H9 (cell line): ENCODE measurements around the gene SCUBE1. TPM values are rescaled to one million over a fixed set of nuclear protein-coding genes. Genes with fewer than 3 reads are reported as not detected.

Source experiments
- DNase-seq: peaks from one replicate; pipeline ENCODE4 v3.0.0-alpha.2; 2017
- H2AFZ ChIP-seq: one replicate; pipeline ENCODE4 v1.6.1; 2013; ENCODE audit warnings: mild to moderate bottlenecking, low read length, control low read depth, moderate library complexity
- H2AK5ac ChIP-seq: 2 replicates; pipeline ENCODE4 v1.6.1; 2013; ENCODE audit warnings: low read length, control low read depth, mixed read lengths; ENCODE audit not compliant: insufficient read length
- H2BK120ac ChIP-seq: one replicate; pipeline ENCODE4 v1.6.1; 2013; ENCODE audit warnings: low read depth, mild to moderate bottlenecking, low read length, control low read depth, inconsistent platforms; ENCODE audit not compliant: poor library complexity, severe bottlenecking
- H2BK12ac ChIP-seq: 2 replicates; pipeline ENCODE4 v1.6.1; 2013; ENCODE audit warnings: low read length, control low read depth, mixed read lengths, low read depth; ENCODE audit not compliant: insufficient read length
- H2BK15ac ChIP-seq: 2 replicates; pipeline ENCODE4 v1.6.1; 2013; ENCODE audit warnings: low read depth, low read length, control low read depth
- H2BK20ac ChIP-seq: one replicate; pipeline ENCODE4 v1.6.1; 2013; ENCODE audit warnings: low read depth, mild to moderate bottlenecking, low read length, control low read depth, inconsistent platforms; ENCODE audit not compliant: poor library complexity, severe bottlenecking
- H2BK5ac ChIP-seq: 2 replicates; pipeline ENCODE4 v1.6.1; 2013; ENCODE audit warnings: low read length, control low read depth, mixed read lengths; ENCODE audit not compliant: insufficient read length
- H3K14ac ChIP-seq: 2 replicates; pipeline ENCODE4 v1.6.1; 2013; ENCODE audit warnings: low read length, control low read depth; ENCODE audit not compliant: insufficient read depth
- H3K18ac ChIP-seq: 2 replicates; pipeline ENCODE4 v1.6.1; 2013; ENCODE audit warnings: low read depth, mild to moderate bottlenecking, mixed read lengths, low read length, control low read depth; ENCODE audit not compliant: insufficient read length
- H3K23ac ChIP-seq: 2 replicates; pipeline ENCODE4 v1.6.1; 2013; ENCODE audit warnings: low read length, control low read depth, mixed read lengths, low read depth; ENCODE audit not compliant: insufficient read length
- H3K23me2 ChIP-seq: 2 replicates; pipeline ENCODE4 v1.6.1; 2013; ENCODE audit warnings: low read depth, mild to moderate bottlenecking, mixed read lengths, low read length, control low read depth; ENCODE audit not compliant: insufficient read length, poor library complexity, severe bottlenecking
- H3K27ac ChIP-seq: 2 replicates; pipeline ENCODE4 v1.5.1; 2013; ENCODE audit warnings: low read length, control low read depth, mixed read lengths, low read depth; ENCODE audit not compliant: insufficient read length
- H3K27me3 ChIP-seq: 2 replicates; pipeline ENCODE4 v1.6.1; 2013; ENCODE audit warnings: low read length, control low read depth, inconsistent platforms; ENCODE audit not compliant: insufficient read depth
- H3K4ac ChIP-seq: 2 replicates; pipeline ENCODE4 v1.6.1; 2013; ENCODE audit warnings: low read depth, mild to moderate bottlenecking, control low read depth, inconsistent platforms, low read length, moderate library complexity
- H3K4me1 ChIP-seq: 2 replicates; pipeline ENCODE4 v1.6.1; 2013; ENCODE audit warnings: low read length, control low read depth, inconsistent platforms; ENCODE audit not compliant: insufficient read depth
- H3K4me2 ChIP-seq: 2 replicates; pipeline ENCODE4 v1.6.1; 2013; ENCODE audit warnings: low read length, control low read depth, mixed read lengths; ENCODE audit not compliant: insufficient read length, insufficient read depth
- H3K56ac ChIP-seq: 2 replicates; pipeline ENCODE4 v1.6.1; 2013; ENCODE audit warnings: low read depth, mild to moderate bottlenecking, mixed read lengths, low read length, control low read depth; ENCODE audit not compliant: insufficient read length
- H3K79me1 ChIP-seq: 2 replicates; pipeline ENCODE4 v1.6.1; 2013; ENCODE audit warnings: low read depth, mild to moderate bottlenecking, moderate library complexity, low read length, control low read depth, inconsistent platforms; ENCODE audit not compliant: insufficient read depth, poor library complexity, severe bottlenecking
- H3K79me2 ChIP-seq: 2 replicates; pipeline ENCODE4 v1.6.1; 2013; ENCODE audit warnings: low read length, control low read depth, inconsistent platforms; ENCODE audit not compliant: insufficient read depth
- H3K9ac ChIP-seq: 2 replicates; pipeline ENCODE4 v1.6.1; 2013; ENCODE audit warnings: low read length, control low read depth, mixed read lengths; ENCODE audit not compliant: insufficient read length; ENCODE audit errors: extremely low read depth
- H3K9me3 ChIP-seq: one replicate; pipeline ENCODE4 v1.6.1; 2013; ENCODE audit warnings: low read depth, low read length, inconsistent platforms; ENCODE audit not compliant: control insufficient read depth
- H3T11ph ChIP-seq: one replicate; pipeline ENCODE4 v1.6.1; 2013; ENCODE audit warnings: mild to moderate bottlenecking, low read length, control low read depth, inconsistent platforms
- H4K20me1 ChIP-seq: one replicate; pipeline ENCODE4 v1.6.1; 2013; ENCODE audit not compliant: control insufficient read depth, insufficient read length, insufficient read depth
- H4K5ac ChIP-seq: 2 replicates; pipeline ENCODE4 v1.6.1; 2013; ENCODE audit warnings: low read depth, mild to moderate bottlenecking, mixed read lengths, low read length, control low read depth; ENCODE audit not compliant: insufficient read length
- H4K8ac ChIP-seq: replicated peaks from 2 replicates; pipeline ENCODE4 v1.6.1; 2013; ENCODE audit warnings: low read length, control low read depth, mixed read lengths, low read depth; ENCODE audit not compliant: insufficient read length
- H4K91ac ChIP-seq: 2 replicates; pipeline ENCODE4 v1.6.1; 2013; ENCODE audit warnings: low read depth, mild to moderate bottlenecking, moderate library complexity, mixed read lengths, low read length, control low read depth; ENCODE audit not compliant: insufficient read length
- H3K27ac Mint-ChIP-seq, 3 experiments: 2 replicates in 2 of 3; 3 replicates in 1 of 3; pipeline ENCODE4 v1.8.0; 2020 to 2021; ENCODE audit warnings: mixed read lengths in 3 of 3, mild to moderate bottlenecking in 1 of 3, moderate library complexity in 1 of 3
- H3K27me3 Mint-ChIP-seq: 2 replicates; pipeline ENCODE4 v1.8.0; 2021; ENCODE audit warnings: low read depth, mild to moderate bottlenecking, moderate library complexity, mixed read lengths
- H3K36me3 Mint-ChIP-seq, 3 experiments: 2 replicates in 2 of 3; 3 replicates in 1 of 3; pipeline ENCODE4 v1.8.0; 2020 to 2021; ENCODE audit warnings: low read depth in 3 of 3, mixed read lengths in 3 of 3; ENCODE audit not compliant: insufficient read depth in 1 of 3
- H3K4me1 Mint-ChIP-seq, 2 experiments: 2 replicates each; pipeline ENCODE4 v1.8.0; 2020; ENCODE audit warnings: mixed read lengths in 2 of 2
- H3K4me3 Mint-ChIP-seq, 2 experiments: 2 replicates in 1 of 2; 3 replicates in 1 of 2; pipeline ENCODE4 v1.8.0; 2020 to 2021; ENCODE audit warnings: mild to moderate bottlenecking in 2 of 2, mixed read lengths in 2 of 2, moderate library complexity in 1 of 2
- H3K9me3 Mint-ChIP-seq, 2 experiments: 2 replicates in 1 of 2; 3 replicates in 1 of 2; pipeline ENCODE4 v1.8.0; 2020; ENCODE audit warnings: mild to moderate bottlenecking in 2 of 2, mixed read lengths in 2 of 2, moderate library complexity in 1 of 2
- WGBS: extraction: QIAGEN DNeasy Blood & Tissue Kit; methylation state at CpG from one replicate; pipeline ENCODE4 v1.1.7; 2013; ENCODE audit warnings: missing lambda C conversion rate, low lambda C conversion rate, mixed read lengths; ENCODE audit not compliant: insufficient read length; ENCODE audit errors: extremely low coverage; 5-methylcytosine and 5-hydroxymethylcytosine counted together
- total RNA-seq: library from RNA; stranded (reverse); gene quantifications from 2 replicates; pipeline ENCODE4 v1.2.1, GENCODE V29; 2021
- TF ChIP-seq, protein P1 (sequence below): fragments of 200-600 bp; sonication (generic); conservative IDR thresholded peaks from 3 replicates; pipeline ENCODE4 v1.8.0; 2021; ENCODE audit warnings: antibody characterized with exemption, mild to moderate bottlenecking

Gene SCUBE1
- total RNA-seq, 1 experiment from 2014 or later = 1.2 TPM

DNA sequence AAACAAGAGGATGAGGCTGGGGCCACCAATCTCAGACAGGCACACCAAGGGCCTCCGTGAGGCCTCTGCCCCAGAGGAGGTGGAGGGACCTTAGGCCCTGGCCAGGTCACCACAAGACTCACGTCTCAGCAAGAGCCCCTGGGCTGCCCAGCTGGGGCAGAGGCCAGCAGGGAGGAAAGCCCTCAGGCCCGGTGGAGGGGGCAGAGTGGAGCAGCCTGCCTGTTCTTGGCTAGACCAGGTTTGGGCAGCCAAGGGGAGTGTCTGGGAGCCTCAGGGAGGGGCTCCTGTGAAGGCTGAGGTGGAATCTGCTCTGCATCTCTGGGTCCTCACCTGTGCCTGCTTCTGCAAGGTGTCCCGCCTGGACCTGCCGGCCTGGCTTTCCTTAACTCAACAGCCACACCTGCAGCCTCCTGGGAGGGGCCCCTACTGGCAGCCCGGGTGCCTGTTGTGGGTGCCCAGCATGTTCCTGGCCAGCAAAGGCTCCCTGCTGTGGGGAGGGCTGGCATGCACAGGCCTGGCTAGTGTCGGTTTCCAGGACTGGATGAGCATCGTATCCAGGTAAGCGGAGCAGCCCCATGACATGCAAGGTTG lies 168.1 kb downstream of the SCUBE1 start:
- Histone ChIP-seq H3K4me2 (no peak overlapping the region), H3K18ac (no peak overlapping the region), H3K4me1 (no peaks in the 10 kb centered on the region), H2BK120ac (no peak overlapping the region), H3K9ac (no peak overlapping the region), H2BK12ac (no peak overlapping the region), H2AFZ (no peak overlapping the region), H3K23me2 (no peaks in the 10 kb centered on the region), H3K14ac (no peak overlapping the region), H4K20me1 (no peaks in the 10 kb centered on the region), H3K79me1 (no peaks in the 10 kb centered on the region), H2BK5ac (no peak overlapping the region), H4K91ac (no peak overlapping the region), H3T11ph (no peak overlapping the region), H4K5ac (no peak overlapping the region), H3K27me3 (no peaks in the 10 kb centered on the region), H3K4ac (no peak overlapping the region), H4K8ac (no peak overlapping the region), H2BK15ac (no peak overlapping the region), H2BK20ac (no peak overlapping the region), H3K56ac (no peak overlapping the region), H3K23ac (no peak overlapping the region), H3K27ac (no peak overlapping the region), H2AK5ac (no peak overlapping the region), H3K79me2 (no peaks in the 10 kb centered on the region), H3K9me3 (no peaks in the 10 kb centered on the region)
- TF ChIP-seq, protein P1, sequence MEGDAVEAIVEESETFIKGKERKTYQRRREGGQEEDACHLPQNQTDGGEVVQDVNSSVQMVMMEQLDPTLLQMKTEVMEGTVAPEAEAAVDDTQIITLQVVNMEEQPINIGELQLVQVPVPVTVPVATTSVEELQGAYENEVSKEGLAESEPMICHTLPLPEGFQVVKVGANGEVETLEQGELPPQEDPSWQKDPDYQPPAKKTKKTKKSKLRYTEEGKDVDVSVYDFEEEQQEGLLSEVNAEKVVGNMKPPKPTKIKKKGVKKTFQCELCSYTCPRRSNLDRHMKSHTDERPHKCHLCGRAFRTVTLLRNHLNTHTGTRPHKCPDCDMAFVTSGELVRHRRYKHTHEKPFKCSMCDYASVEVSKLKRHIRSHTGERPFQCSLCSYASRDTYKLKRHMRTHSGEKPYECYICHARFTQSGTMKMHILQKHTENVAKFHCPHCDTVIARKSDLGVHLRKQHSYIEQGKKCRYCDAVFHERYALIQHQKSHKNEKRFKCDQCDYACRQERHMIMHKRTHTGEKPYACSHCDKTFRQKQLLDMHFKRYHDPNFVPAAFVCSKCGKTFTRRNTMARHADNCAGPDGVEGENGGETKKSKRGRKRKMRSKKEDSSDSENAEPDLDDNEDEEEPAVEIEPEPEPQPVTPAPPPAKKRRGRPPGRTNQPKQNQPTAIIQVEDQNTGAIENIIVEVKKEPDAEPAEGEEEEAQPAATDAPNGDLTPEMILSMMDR = no peak
- no peak for DNase-seq
- H3K27ac Mint-ChIP-seq = no peak overlapping the region
- no peaks in the 10 kb centered on the region for H3K4me1 Mint-ChIP-seq
- H3K4me3 Mint-ChIP-seq = no peak overlapping the region
- WGBS = no CpG with 5 or more reads among the region's 9 CpGs
- peaks cover 33 to 79% (median 69%) of the 10 kb centered on the region in 3 experiments for H3K36me3 Mint-ChIP-seq
- no peaks in the 10 kb centered on the region for H3K27me3 Mint-ChIP-seq
- H3K9me3 Mint-ChIP-seq = no peaks in the 10 kb centered on the region
